ENCODE results near the gene GLDN.

GLDN gene

GRCh38 chr15:51350723-51351122, 9.3 kb downstream of the GLDN start:
- TF ChIP-seq, protein P1, sequence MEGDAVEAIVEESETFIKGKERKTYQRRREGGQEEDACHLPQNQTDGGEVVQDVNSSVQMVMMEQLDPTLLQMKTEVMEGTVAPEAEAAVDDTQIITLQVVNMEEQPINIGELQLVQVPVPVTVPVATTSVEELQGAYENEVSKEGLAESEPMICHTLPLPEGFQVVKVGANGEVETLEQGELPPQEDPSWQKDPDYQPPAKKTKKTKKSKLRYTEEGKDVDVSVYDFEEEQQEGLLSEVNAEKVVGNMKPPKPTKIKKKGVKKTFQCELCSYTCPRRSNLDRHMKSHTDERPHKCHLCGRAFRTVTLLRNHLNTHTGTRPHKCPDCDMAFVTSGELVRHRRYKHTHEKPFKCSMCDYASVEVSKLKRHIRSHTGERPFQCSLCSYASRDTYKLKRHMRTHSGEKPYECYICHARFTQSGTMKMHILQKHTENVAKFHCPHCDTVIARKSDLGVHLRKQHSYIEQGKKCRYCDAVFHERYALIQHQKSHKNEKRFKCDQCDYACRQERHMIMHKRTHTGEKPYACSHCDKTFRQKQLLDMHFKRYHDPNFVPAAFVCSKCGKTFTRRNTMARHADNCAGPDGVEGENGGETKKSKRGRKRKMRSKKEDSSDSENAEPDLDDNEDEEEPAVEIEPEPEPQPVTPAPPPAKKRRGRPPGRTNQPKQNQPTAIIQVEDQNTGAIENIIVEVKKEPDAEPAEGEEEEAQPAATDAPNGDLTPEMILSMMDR (IDR thresholded peaks at IDR 0.05; ENCODE audit: low read depth, low read length, missing control alignments): no peak
- in situ Hi-C loops (cut with HindIII; ENCODE audit: low sequenced_read_pairs): no loop called here
- no peak for DNase-seq (ENCODE audit: low read depth)
- no peak overlapping the region for H3K4me3 ChIP-seq (ENCODE audit: low read depth, low read length)

DNA sequence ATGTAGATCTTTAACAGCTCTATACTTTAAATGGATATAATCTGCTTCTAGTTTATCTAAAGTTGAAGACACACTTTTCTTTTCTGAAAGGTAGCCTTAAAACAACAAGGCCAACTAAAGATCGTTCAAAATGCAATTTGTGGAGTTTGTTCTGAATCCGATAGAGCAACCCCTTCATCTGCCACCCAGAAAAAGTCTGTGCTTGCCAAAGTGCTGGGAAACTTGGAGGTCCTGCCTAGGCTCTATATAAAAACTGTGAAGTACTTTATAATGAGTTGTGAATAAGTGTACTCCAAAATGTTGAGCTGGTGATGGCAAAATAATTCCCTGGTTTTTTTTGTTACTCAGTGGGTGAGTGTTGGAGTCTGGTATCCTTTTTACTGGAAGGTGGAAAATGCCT, 12.5 kb downstream of the GLDN start:
- DNase-seq (ENCODE audit: low read depth): no peak
- no peak overlapping the region for H3K4me3 ChIP-seq (ENCODE audit: low read depth, low read length)
- TF ChIP-seq, protein P1 (IDR thresholded peaks at IDR 0.05; ENCODE audit: low read depth, low read length, missing control alignments): no peak
- in situ Hi-C loops (cut with HindIII; ENCODE audit: low sequenced_read_pairs): no loop called here

DNA sequence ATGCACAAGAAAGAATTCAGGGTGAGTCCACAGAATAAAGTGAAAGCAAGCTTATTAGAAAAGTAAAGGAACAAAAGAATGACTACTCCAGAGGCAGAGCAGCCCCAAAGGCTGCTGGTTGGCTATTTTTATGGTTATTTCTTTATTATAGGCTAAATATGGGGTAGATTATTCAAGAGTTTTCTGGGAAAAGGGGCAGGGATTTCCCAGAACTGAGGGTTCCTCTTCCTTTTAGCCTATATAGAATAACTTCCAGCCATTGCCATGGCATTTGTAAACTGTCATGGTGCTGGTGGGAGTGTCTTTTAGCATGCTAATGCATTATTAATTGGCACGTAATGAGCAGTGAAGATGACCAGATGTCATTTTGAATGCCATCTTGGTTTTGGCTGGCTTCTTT, 13.6 kb downstream of the GLDN start:
- TF ChIP-seq, protein P1 (IDR thresholded peaks at IDR 0.05; ENCODE audit: low read depth, low read length, missing control alignments): no peak
- no peak overlapping the region for H3K4me3 ChIP-seq (ENCODE audit: low read depth, low read length)
- in situ Hi-C loops (cut with HindIII; ENCODE audit: low sequenced_read_pairs): no loop called here
- DNase-seq (ENCODE audit: low read depth): no peak

DNA sequence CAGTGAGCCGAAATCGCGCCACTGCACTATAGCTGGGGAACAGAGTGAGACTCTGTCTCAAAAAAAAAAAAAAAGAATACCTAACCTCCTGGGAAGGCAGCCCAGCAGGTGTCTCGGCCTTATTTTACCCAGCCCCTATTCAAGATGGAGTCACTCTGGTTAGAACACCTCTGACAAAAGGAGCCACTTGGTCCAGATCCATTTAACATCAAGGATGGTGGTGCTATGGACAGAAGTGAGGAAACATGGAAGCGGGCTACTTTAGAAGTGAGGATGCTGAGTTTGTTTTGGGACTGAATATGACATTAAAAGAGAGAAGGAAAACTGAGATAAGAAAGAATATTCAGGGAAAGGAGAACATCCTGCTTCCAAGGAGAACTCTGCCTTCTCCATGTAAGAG, 14.7 kb downstream of the GLDN start:
- no peak overlapping the region for H3K4me3 ChIP-seq (ENCODE audit: low read depth, low read length)
- DNase-seq (ENCODE audit: low read depth): no peak
- TF ChIP-seq, protein P1 (IDR thresholded peaks at IDR 0.05; ENCODE audit: low read depth, low read length, missing control alignments): no peak
- in situ Hi-C loops (cut with HindIII; ENCODE audit: low sequenced_read_pairs): no loop called here

DNA sequence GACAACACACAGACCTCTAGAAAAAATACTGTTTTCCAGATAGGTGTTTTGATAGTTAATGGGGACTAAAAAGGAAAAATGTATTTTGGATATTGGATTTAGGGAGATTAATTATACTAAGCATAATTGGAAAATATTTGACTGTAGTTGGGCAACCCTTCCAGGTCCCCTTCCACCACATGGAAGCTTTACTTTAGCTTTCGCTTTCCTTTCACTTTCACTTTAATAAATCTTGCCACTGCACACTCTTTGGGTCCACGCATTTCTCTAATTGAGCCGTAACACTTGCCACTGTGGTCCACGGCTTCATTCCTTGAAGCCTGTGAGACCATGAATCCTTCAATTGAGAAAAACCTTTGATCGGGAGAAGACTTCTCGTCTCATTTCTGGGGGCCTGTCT, 15.5 kb downstream of the GLDN start:
- H3K4me3 ChIP-seq (ENCODE audit: low read depth, low read length): no peak overlapping the region

DNA sequence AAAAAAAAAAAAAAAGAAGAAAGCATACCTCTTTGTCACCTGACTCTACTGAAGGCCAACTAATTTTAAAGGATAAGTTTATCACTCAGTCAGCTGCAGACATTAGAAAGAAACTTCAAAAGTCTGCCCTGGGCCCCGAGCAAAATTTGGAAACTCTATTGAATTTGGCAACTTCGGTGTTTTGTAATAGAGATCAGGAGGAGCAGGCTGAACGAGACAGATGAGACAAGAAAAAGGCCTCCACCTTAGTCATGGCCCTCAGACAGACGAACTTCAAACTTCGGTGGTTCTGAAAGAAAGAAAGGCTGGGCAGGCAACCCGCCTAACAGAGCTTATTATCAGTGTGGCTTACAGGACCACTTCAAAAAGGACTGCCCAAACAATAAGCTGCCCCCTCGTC, 18.5 kb downstream of the GLDN start:
- TF ChIP-seq, protein P1 (IDR thresholded peaks at IDR 0.05; ENCODE audit: low read depth, low read length, missing control alignments): no peak
- in situ Hi-C loops (cut with HindIII; ENCODE audit: low sequenced_read_pairs): no loop called here
- H3K4me3 ChIP-seq (ENCODE audit: low read depth, low read length): no peak overlapping the region
- no peak for DNase-seq (ENCODE audit: low read depth)

More for the DNA sequence above, 15.5 kb downstream of the GLDN start:
- TF ChIP-seq, protein P1 (IDR thresholded peaks at IDR 0.05; ENCODE audit: low read depth, low read length, missing control alignments): no peak
- in situ Hi-C loops (cut with HindIII; ENCODE audit: low sequenced_read_pairs): no loop called here
- no peak for DNase-seq (ENCODE audit: low read depth)

- no peak overlapping the region for H3K4me3 ChIP-seq (ENCODE audit: low read depth, low read length)
- no peak for DNase-seq (ENCODE audit: low read depth)
- TF ChIP-seq, protein P1 (IDR thresholded peaks at IDR 0.05; ENCODE audit: low read depth, low read length, missing control alignments): no peak
- in situ Hi-C loops (cut with HindIII; ENCODE audit: low sequenced_read_pairs): no loop called here
Measured at GRCh38 chr15:51363383-51363782, 21.9 kb downstream of the GLDN start.

All from astrocyte of the cerebellum (primary cell).